Adrenal gland (tissue), 12 donors: ENCODE measurements around the gene RAF1. TPM values are rescaled to one million over a fixed set of nuclear protein-coding genes. Genes with fewer than 3 reads are reported as not detected.

ENCODE experiments used
- DNase-seq, 7 donors: peaks; one replicate each; pipeline ENCODE4 v3.0.0-alpha.2; 2019 to 2020
- H3K27ac ChIP-seq, 5 donors: fragments of 200-600 bp; sonication (generic) in 4 of 5; 1 replicate in 3 of 5; 2 replicates in 2 of 5; pipeline versions ENCODE4 v1.5.1 to v1.8.0; 2016 to 2020; ENCODE audit warnings: mild to moderate bottlenecking in 1 of 5
- H3K27me3 ChIP-seq: fragments of 200-600 bp; 2 replicates; pipeline ENCODE4 v1.8.0; 2021
- H3K36me3 ChIP-seq, 2 donors: fragments of 200-600 bp; replicated peaks in 1 of 2; 1 replicate in 1 of 2; 2 replicates in 1 of 2; pipeline versions ENCODE4 v1.5.1 to v1.8.0; 2018 to 2022
- H3K4me1 ChIP-seq, 2 donors: fragments of 200-600 bp; replicated peaks in 1 of 2; 1 replicate in 1 of 2; 2 replicates in 1 of 2; pipeline versions ENCODE4 v1.5.1 to v1.8.0; 2018 to 2021
- H3K4me3 ChIP-seq, 4 donors: fragments of 200-600 bp; sonication (generic) in 3 of 4; one replicate each; pipeline ENCODE4 v1.5.1; 2016 to 2018
- H3K9me3 ChIP-seq, 3 donors: fragments of 200-600 bp; sonication (generic) in 1 of 3; replicated peaks in 1 of 3; 1 replicate in 2 of 3; 2 replicates in 1 of 3; pipeline versions ENCODE4 v1.5.1 to v1.8.0; 2016 to 2021
- CTCF ChIP-seq, 6 experiments: fragments of 450-650 bp in 4 of 6; fragments of 200-600 bp in 2 of 6; sonication (generic) in 1 of 6; IDR thresholded peaks; 1 replicate in 5 of 6; 2 replicates in 1 of 6; pipeline versions ENCODE4 v1.5.1 to v1.8.0; 2016 to 2021; ENCODE audit warnings: antibody characterized with exemption in 6 of 6, mild to moderate bottlenecking in 2 of 6, moderate library complexity in 1 of 6
- POLR2A ChIP-seq, 2 donors: fragments of 450-650 bp; IDR thresholded peaks; one replicate each; pipeline ENCODE4 v1.6.1; 2017; ENCODE audit warnings: antibody characterized with exemption in 2 of 2, mild to moderate bottlenecking in 2 of 2, moderate library complexity in 1 of 2
- WGBS, 4 donors: extraction: QIAGEN DNeasy Blood & Tissue Kit in 2 of 4; methylation state at CpG; one replicate each; pipeline versions ENCODE4 v1.1.5 to v1.1.7; 2013 to 2017; 5-methylcytosine and 5-hydroxymethylcytosine counted together
- intact Hi-C, 2 donors: fragments of 100-400 bp; cut with DNase I; formaldehyde crosslinking; loops; one replicate each; pipeline versions ENCODE4 v1.14.1 to v1.15.0; 2022 to 2023
- polyA plus RNA-seq, 3 donors: library from polyadenylated mRNA; stranded (reverse); fragments of 200-250 nt in 2 of 3; fragments of 350-450 nt in 1 of 3; fragmentation: Illumina TruSeq in 1 of 3; extraction: RNeasy Lipid Tissue Mini Kit (QIAGEN cat#74804) in 1 of 3; gene quantifications; one replicate each; pipeline ENCODE4 v1.2.3, GENCODE V29; 2013 to 2014
- total RNA-seq, 9 donors: library from RNA; depleted of rRNA in 4 of 9; stranded (reverse); fragments of >200 nt in 4 of 9; fragments of 120-200 nt in 1 of 9; fragmentation: NEBNext Ultra II Directional in 1 of 9; extraction: Animal tissue kit (Norgen Biotek cat#: 25700) in 1 of 9; gene quantifications; one replicate each; pipeline versions ENCODE4 v1.1.0 to v1.2.4, GENCODE V29; 2013 to 2023
- donor health status: healthy with polysubstance abuse.
- donor health status: Bipolar disorder and iron deficiency.
- donor health status: DM: yes; HTN: yes; CAD: no.
- donor health status: DM: no; HTN: no; CAD: no.
- donor health status: DM: no; HTN: no; CAD: no.
- donor health status: DM: yes; HTN: yes; CAD: no.

The RAF1 gene
- total and polyA plus RNA-seq, 12 donors = 45.9 to 110 (median 69.4) TPM

- no peak for TF ChIP-seq CTCF (IDR thresholded peaks at IDR 0.05)
- TF ChIP-seq POLR2A (IDR thresholded peaks at IDR 0.05) = no peak
- intact Hi-C loops = no loop called here
- H3K36me3 ChIP-seq = no peaks in the 10 kb centered on the region
- no peak overlapping the region for H3K4me3 ChIP-seq
- H3K27ac ChIP-seq = no peak overlapping the region
- H3K27me3 ChIP-seq = no peaks in the 10 kb centered on the region
- 55 to 65% (median 62%) methylated on average over 4 of the region's 4 CpGs for WGBS, 4 donors
- H3K9me3 ChIP-seq = no peaks in the 10 kb centered on the region
- H3K4me1 ChIP-seq = peaks cover 14 to 69% of the 10 kb centered on the region in 2 donors
- DNase-seq = no peak
These were observed 5.3 kb downstream of the RAF1 start for GRCh38 chr3:12658593-12659058.

GRCh38 chr3:12656850-12657249 lies 7.1 kb downstream of the RAF1 start:
- Histone ChIP-seq H3K27me3 (no peaks in the 10 kb centered on the region), H3K9me3 (no peaks in the 10 kb centered on the region), H3K4me3 (no peak overlapping the region), H3K4me1 (peaks cover 16 to 68% of the 10 kb centered on the region in 2 donors), H3K27ac (no peak overlapping the region), H3K36me3 (no peaks in the 10 kb centered on the region)
- intact Hi-C loops = no loop called here
- WGBS, 4 donors = 66 to 80% (median 72%) methylated on average over 6 of the region's 6 CpGs
- TF ChIP-seq POLR2A (IDR thresholded peaks at IDR 0.05) (no peak), CTCF (IDR thresholded peaks at IDR 0.05) (no peak)
- DNase-seq = peak in 1 of 7 donors; percentile 9

- peaks cover 9 to 63% of the 10 kb centered on the region in 2 donors for H3K4me1 ChIP-seq
- no peak for TF ChIP-seq CTCF (IDR thresholded peaks at IDR 0.05)
- TF ChIP-seq POLR2A (IDR thresholded peaks at IDR 0.05) = no peak
- H3K4me3 ChIP-seq = no peak overlapping the region
- no peaks in the 10 kb centered on the region for H3K27me3 ChIP-seq
- peak in 1 of 7 donors; percentile 5 for DNase-seq
- no peaks in the 10 kb centered on the region for H3K36me3 ChIP-seq
- H3K27ac ChIP-seq = no peak overlapping the region
- intact Hi-C loops = no loop called here
- no peaks in the 10 kb centered on the region for H3K9me3 ChIP-seq
These were observed 7.7 kb downstream of the RAF1 start for GRCh38 chr3:12656193-12656592.

GRCh38 chr3:12655701-12656100 lies 8.2 kb downstream of the RAF1 start:
- no peak overlapping the region for H3K27ac ChIP-seq
- H3K27me3 ChIP-seq = no peaks in the 10 kb centered on the region
- peak in 1 of 7 donors; percentile 36 for DNase-seq
- TF ChIP-seq POLR2A (IDR thresholded peaks at IDR 0.05) (no peak), CTCF (IDR thresholded peaks at IDR 0.05) (no peak)
- WGBS, 4 donors = 60 to 80% (median 70%) methylated on average over 4 of the region's 4 CpGs
- no peaks in the 10 kb centered on the region for H3K9me3 ChIP-seq
- no peak overlapping the region for H3K4me3 ChIP-seq
- H3K4me1 ChIP-seq = peaks cover 7 to 58% of the 10 kb centered on the region in 2 donors
- intact Hi-C loops = no loop called here
- H3K36me3 ChIP-seq = no peaks in the 10 kb centered on the region
